ENCODE results near the gene PHOSPHO2.

Gene PHOSPHO2

GRCh38 chr2:169718930-169719504 lies 24.7 kb downstream of the PHOSPHO2 start:
- DNase-seq, result no peak

DNA sequence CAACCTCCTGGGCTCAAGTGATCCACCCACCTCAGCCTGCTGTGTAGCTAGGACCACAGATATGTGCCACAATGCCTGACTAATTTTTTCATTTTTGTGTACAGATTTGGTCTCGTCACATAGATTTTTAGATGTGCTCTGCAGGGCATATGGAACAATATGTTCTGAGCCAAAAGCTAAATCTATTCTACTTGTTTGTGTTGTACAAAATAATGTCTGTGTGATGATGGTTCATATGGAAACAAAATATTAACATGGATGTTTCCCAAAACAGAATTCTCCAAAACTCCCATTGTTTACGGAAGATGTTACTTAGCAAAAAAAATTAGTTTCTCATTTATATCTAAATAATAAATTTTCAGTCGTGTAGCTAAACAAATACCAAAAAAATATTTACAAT lies 26.7 kb downstream of the PHOSPHO2 start:
- no peak for DNase-seq

- no peak for DNase-seq
Measured at GRCh38 chr2:169727065-169727464, 32.8 kb downstream of the PHOSPHO2 start.

DNA sequence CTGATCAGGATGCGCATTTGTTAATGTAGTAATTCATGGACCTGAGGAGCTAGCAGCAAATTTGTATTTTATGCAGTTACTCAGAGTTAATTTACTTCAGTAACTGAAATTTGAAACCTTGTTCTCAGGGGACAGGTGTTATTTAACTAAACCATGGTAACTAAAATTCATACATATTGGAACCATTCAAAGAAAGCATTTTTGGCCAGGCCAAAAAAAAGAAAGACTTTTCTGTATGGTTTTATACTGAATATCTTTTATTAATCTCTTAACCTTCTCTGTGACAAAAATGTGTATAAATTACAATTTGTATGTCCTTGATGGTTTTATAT lies 35.0 kb downstream of the PHOSPHO2 start:
- DNase-seq, result no peak

DNA sequence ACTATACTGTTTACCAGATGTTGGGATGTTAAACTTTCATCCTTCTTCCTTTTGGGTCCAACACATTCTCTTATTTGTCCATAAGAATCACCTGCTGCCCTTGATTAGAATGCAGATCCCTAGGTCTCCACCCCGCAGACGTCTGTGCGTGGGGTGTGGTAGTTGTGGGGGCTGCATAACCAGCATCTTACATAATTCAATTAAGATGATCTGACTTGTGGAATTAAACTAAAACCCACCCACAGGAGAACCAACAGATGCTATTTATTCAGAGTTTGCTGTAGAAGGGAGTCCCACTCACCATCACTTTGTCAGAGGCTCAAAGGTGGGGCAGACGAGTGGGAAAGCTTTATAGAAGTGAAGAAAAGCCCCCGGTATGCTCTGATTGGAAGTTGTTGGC lies 37.8 kb downstream of the PHOSPHO2 start:
- no peak for DNase-seq

GRCh38 chr2:169732583-169733358 lies 38.5 kb downstream of the PHOSPHO2 start:
- DNase-seq, result no peak

DNA sequence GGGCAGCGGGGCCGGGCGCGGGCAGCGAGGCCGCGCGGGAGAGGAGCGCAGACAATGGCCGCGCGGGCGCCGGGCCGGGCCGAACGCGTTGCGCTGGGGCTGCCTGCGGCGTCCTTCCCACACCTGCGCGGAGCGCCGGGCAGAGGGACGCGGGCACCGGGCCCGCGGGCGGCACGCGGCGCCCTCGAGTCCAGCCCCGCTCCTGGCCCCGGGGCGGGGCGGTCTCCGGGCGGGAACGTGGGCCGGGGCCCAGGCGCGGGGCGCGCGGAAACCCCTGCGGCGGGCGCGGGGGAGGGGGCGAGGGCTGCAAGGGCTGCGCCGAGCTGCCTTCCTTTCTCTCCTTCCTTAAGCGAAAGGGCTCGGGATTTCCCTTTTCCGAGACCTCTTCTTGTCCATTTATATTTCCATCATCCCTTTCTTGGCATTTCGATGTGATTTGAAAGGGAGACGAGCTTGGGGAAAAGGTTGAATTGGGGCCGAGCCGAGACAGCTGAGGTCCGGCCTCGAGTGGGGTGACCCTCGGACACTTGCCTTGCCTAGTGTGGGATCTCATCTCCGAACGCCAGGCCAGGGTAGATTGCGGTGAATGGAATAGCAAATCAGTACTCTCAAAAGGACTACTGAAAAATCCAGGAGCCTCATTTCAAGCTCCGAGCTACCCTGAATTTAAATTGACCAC lies 40.0 kb downstream of the PHOSPHO2 start:
- DNase-seq, result no peak

DNA sequence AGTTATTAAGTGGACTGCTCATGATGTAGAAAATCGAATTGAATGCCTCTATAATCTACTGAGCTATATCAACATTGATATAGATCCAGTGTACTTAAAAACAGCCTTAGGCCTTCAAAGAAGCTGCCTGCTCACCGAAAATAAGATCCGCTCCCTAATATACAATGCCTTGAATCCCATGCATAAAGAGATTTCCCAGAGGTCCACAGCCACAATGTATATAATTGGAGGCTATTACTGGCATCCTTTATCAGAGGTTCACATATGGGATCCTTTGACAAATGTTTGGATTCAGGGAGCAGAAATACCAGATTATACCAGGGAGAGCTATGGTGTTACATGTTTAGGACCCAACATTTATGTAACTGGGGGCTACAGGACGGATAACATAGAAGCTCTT lies 41.4 kb downstream of the PHOSPHO2 start:
- DNase-seq, result no peak

GRCh38 chr2:169736902-169737301 lies 42.6 kb downstream of the PHOSPHO2 start:
- DNase-seq, result no peak

- no peak for DNase-seq
Measured at GRCh38 chr2:169738566-169739229, 44.4 kb downstream of the PHOSPHO2 start.

DNA sequence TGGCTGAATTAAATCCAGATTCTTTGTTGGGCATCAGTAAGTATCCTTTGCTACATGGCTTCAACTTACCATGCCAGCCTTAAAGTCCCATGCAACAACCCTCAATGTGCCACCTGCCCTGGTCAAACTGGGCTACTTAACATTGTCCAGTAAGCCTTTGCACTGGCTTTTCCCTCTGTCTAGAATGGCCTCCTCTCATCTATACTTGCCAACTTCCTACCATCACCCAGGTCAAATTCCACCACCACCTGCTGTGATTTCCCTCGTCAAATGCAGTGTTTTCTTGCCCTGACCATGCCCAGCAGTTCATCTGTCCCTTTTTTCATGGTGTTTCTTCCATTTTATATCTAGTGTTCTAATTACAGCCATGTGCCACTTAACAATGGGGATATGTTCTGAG lies 45.1 kb downstream of the PHOSPHO2 start:
- DNase-seq, result no peak

DNA sequence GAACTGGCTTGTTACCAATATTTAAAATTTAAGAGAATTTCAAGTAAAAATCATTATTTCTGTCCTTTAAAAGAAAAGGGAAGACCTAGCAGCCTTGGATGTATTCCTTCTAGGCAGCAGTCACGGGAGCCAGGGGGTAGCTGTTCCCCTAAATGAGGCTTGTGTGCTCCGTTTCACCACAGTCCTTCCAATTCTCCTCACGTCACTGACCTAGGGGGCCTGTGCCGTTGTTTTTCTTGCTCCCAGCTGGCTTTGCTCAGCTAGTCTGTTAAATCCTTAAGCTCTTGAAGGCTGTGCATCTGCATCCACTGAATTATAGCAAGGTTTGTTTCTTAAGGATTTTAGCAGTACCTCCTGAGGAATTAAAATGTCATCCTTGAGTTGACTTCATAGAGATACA lies 49.3 kb downstream of the PHOSPHO2 start:
- DNase-seq, result no peak

GRCh38 chr2:169746240-169746639 lies 52.0 kb downstream of the PHOSPHO2 start:
- DNase-seq, result no peak

- DNase-seq, result no peak
Measured at GRCh38 chr2:169748319-169748718, 54.0 kb downstream of the PHOSPHO2 start.
